ENCODE data around the gene EFNB2.

DNA sequence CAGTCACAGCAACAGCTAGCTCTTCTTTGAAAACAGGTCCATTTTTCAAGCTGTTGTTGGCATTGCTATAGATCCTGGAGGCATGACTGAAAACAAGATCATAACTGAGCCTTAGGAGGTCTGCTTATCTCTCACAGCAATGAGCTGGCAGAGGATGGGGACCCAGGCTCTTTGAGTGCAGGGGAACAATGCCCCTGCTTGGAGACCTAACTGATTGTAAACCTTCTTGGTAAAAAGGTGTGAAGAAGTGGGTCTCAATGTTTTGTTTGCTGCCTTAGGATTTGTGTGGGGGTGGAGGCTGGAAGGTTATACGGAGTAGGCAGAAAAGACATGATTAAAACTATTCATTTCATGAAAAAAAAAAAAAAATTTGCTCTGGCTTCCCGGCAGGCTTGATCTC lies 94.6 kb downstream of the EFNB2 start:
- no peak for TF ChIP-seq CTCF (IDR thresholded peaks at IDR 0.05)
- no peak for TF ChIP-seq POLR2A (IDR thresholded peaks at IDR 0.05)
